IMR-90 (cell line): ENCODE data around the gene ZNF618. TPM values are rescaled to one million over a fixed set of nuclear protein-coding genes. Genes with fewer than 3 reads are reported as not detected.

Source experiments
- ATAC-seq: fragments of 200-7000 bp; cut with Tn5 transposase; 2 replicates; pipeline ENCODE4 v1.9.1; 2020; ENCODE audit warnings: low read depth, mild to moderate bottlenecking, moderate library complexity
- BruUV-seq: library from RNA; stranded (reverse); fragments of 400-500 nt; replicated peaks from 2 replicates; lab custom pipeline; 2021; lab: Mats Ljungman, UMichigan
- CTCF ChIA-PET: fragments of 300-600 bp; formaldehyde crosslinking; extraction: SDS; loops from one replicate; lab custom pipeline; 2021; ENCODE audit warnings: antibody characterized with exemption; lab: Yijun Ruan, JAX
- POLR2A ChIA-PET: fragments of 300-600 bp; sonication (Branson Sonifier 250); formaldehyde crosslinking; loops from one replicate; lab custom pipeline; 2022; ENCODE audit warnings: antibody characterized with exemption; ENCODE audit not compliant: unreplicated experiment; lab: Charles Lee
- DNase-seq: peaks from one replicate; pipeline ENCODE4 v3.0.0; 2013
- H2AFZ ChIP-seq: replicated peaks from 2 replicates; pipeline ENCODE3; 2013; ENCODE audit warnings: low read length, mild to moderate bottlenecking; ENCODE audit not compliant: poor library complexity
- H2AK5ac ChIP-seq: 2 replicates; pipeline ENCODE4 v1.6.1; 2013; ENCODE audit warnings: low read depth, low read length, inconsistent platforms
- H2AK9ac ChIP-seq: replicated peaks from 2 replicates; pipeline ENCODE3; 2013; ENCODE audit warnings: mild to moderate bottlenecking, low read depth, low read length, moderate library complexity; ENCODE audit not compliant: poor library complexity
- H2BK120ac ChIP-seq: 2 replicates; pipeline ENCODE4 v1.6.1; 2013; ENCODE audit warnings: low read depth, low read length, inconsistent platforms
- H2BK15ac ChIP-seq: 3 replicates; pipeline ENCODE4 v1.6.1; 2013; ENCODE audit warnings: low read depth, low read length, inconsistent platforms
- H2BK20ac ChIP-seq: 2 replicates; pipeline ENCODE4 v1.6.1; 2013; ENCODE audit warnings: low read depth, mild to moderate bottlenecking, inconsistent platforms, low read length, moderate library complexity
- H2BK5ac ChIP-seq: 2 replicates; pipeline ENCODE4 v1.6.1; 2013; ENCODE audit warnings: mild to moderate bottlenecking, low read depth, low read length, inconsistent platforms; ENCODE audit not compliant: poor library complexity, severe bottlenecking
- H3K14ac ChIP-seq: replicated peaks from 2 replicates; pipeline ENCODE4 v1.6.1; 2013; ENCODE audit warnings: low read depth, low read length, inconsistent platforms
- H3K18ac ChIP-seq: 2 replicates; pipeline ENCODE4 v1.6.1; 2013; ENCODE audit warnings: low read depth, low read length, control low read depth
- H3K23ac ChIP-seq: 2 replicates; pipeline ENCODE4 v1.6.1; 2013; ENCODE audit warnings: low read depth, low read length, inconsistent platforms
- H3K27ac ChIP-seq: 2 replicates; pipeline ENCODE4 v1.5.1; 2013; ENCODE audit warnings: mild to moderate bottlenecking, control low read depth, low read length; ENCODE audit not compliant: insufficient read depth
- H3K27me3 ChIP-seq: 2 replicates; pipeline ENCODE4 v1.6.1; 2013; ENCODE audit warnings: low read length; ENCODE audit not compliant: control insufficient read depth, insufficient read depth
- H3K36me3 ChIP-seq: 2 replicates; pipeline ENCODE4 v1.6.1; 2013; ENCODE audit warnings: low read length, mixed read lengths; ENCODE audit not compliant: control insufficient read depth, insufficient read depth
- H3K4ac ChIP-seq: 2 replicates; pipeline ENCODE4 v1.6.1; 2013; ENCODE audit warnings: low read depth, low read length, inconsistent platforms
- H3K4me1 ChIP-seq: 2 replicates; pipeline ENCODE4 v1.6.1; 2013; ENCODE audit warnings: low read length, mixed read lengths; ENCODE audit not compliant: control insufficient read depth, insufficient read depth
- H3K4me2 ChIP-seq: 2 replicates; pipeline ENCODE4 v1.6.1; 2013; ENCODE audit warnings: low read depth, mild to moderate bottlenecking, control low read depth, low read length, moderate library complexity
- H3K4me3 ChIP-seq: 2 replicates; pipeline ENCODE4 v1.5.1; 2013; ENCODE audit warnings: low read depth, mild to moderate bottlenecking, control low read depth, low read length, moderate library complexity; ENCODE audit not compliant: insufficient read depth
- H3K56ac ChIP-seq: 2 replicates; pipeline ENCODE4 v1.6.1; 2013; ENCODE audit warnings: low read length, inconsistent platforms; ENCODE audit not compliant: insufficient read depth; ENCODE audit errors: extremely low read depth
- H3K79me1 ChIP-seq, 2 experiments: 2 replicates each; pipeline ENCODE4 v1.6.1; 2013; ENCODE audit warnings: low read length in 2 of 2, inconsistent platforms in 1 of 2, low read depth in 1 of 2
- H3K9ac ChIP-seq: 2 replicates; pipeline ENCODE4 v1.6.1; 2013; ENCODE audit warnings: low read depth, low read length, control low read depth
- H3K9me1 ChIP-seq: 2 replicates; pipeline ENCODE4 v1.6.1; 2013; ENCODE audit warnings: low read length, inconsistent platforms; ENCODE audit not compliant: insufficient read depth
- H3K9me3 ChIP-seq: 2 replicates; pipeline ENCODE4 v1.6.1; 2013; ENCODE audit warnings: low read length; ENCODE audit not compliant: control insufficient read depth, insufficient read depth
- H4K20me1 ChIP-seq: 2 replicates; pipeline ENCODE4 v1.6.1; 2013; ENCODE audit warnings: low read length, inconsistent platforms; ENCODE audit not compliant: insufficient read depth
- H4K5ac ChIP-seq: 2 replicates; pipeline ENCODE4 v1.6.1; 2013; ENCODE audit warnings: mild to moderate bottlenecking, low read depth, low read length, control low read depth
- H4K8ac ChIP-seq, 2 experiments: 2 replicates each; pipeline ENCODE4 v1.6.1; 2013; ENCODE audit warnings: low read depth in 2 of 2, low read length in 2 of 2, control low read depth in 1 of 2, inconsistent platforms in 1 of 2
- H4K91ac ChIP-seq: 2 replicates; pipeline ENCODE4 v1.6.1; 2013; ENCODE audit warnings: low read depth, low read length, inconsistent platforms; ENCODE audit not compliant: insufficient read depth
- BHLHE40 ChIP-seq: fragments of 150-350 bp; IDR thresholded peaks from 2 replicates; pipeline ENCODE4 v1.6.1; 2016; ENCODE audit warnings: mild to moderate bottlenecking, low read depth, low read length
- CHD1 ChIP-seq: IDR thresholded peaks from 2 replicates; pipeline ENCODE4 v1.6.1; 2012; ENCODE audit warnings: low read depth, low read length, improper control_type of control experiment
- ELK1 ChIP-seq: fragments of 150-350 bp; IDR thresholded peaks from 2 replicates; pipeline ENCODE4 v1.6.1; 2016; ENCODE audit warnings: low read depth, mild to moderate bottlenecking, low read length, moderate library complexity, borderline replicate concordance
- FOS ChIP-seq: fragments of 150-350 bp; IDR thresholded peaks from 2 replicates; pipeline ENCODE4 v1.6.1; 2016; ENCODE audit warnings: low read depth, low read length
- MAFK ChIP-seq: IDR thresholded peaks from 2 replicates; pipeline ENCODE4 v1.6.1; 2012; ENCODE audit warnings: low read depth, low read length, improper control_type of control experiment
- MAZ ChIP-seq: IDR thresholded peaks from 2 replicates; pipeline ENCODE4 v1.6.1; 2012; ENCODE audit warnings: low read depth, mild to moderate bottlenecking, low read length, improper control_type of control experiment, moderate library complexity, borderline replicate concordance
- MXI1 ChIP-seq: IDR thresholded peaks from 2 replicates; pipeline ENCODE4 v1.6.1; 2012; ENCODE audit warnings: low read depth, mild to moderate bottlenecking, low read length, moderate library complexity, borderline replicate concordance
- NFE2L2 ChIP-seq: fragments of 150-350 bp; IDR thresholded peaks from 2 replicates; pipeline ENCODE4 v1.6.1; 2016; ENCODE audit warnings: low read depth, mild to moderate bottlenecking, low read length
- POLR2A ChIP-seq: IDR thresholded peaks from 2 replicates; pipeline ENCODE4 v1.6.1; 2012; ENCODE audit warnings: mild to moderate bottlenecking, low read depth, low read length
- RAD21 ChIP-seq: IDR thresholded peaks from 2 replicates; pipeline ENCODE4 v1.6.1; 2012; ENCODE audit warnings: low read length, improper control_type of control experiment
- RCOR1 ChIP-seq: IDR thresholded peaks from 2 replicates; pipeline ENCODE4 v1.6.1; 2012; ENCODE audit warnings: mild to moderate bottlenecking, low read length, improper control_type of control experiment; ENCODE audit not compliant: insufficient replicate concordance
- RFX5 ChIP-seq: IDR thresholded peaks from 2 replicates; pipeline ENCODE4 v1.8.0; 2012; ENCODE audit warnings: low read depth, mild to moderate bottlenecking, low read length, moderate library complexity
- SMC3 ChIP-seq: fragments of 150-350 bp; IDR thresholded peaks from 2 replicates; pipeline ENCODE4 v1.6.1; 2016; ENCODE audit warnings: low read depth, mild to moderate bottlenecking, antibody characterized with exemption, low read length, moderate library complexity
- USF2 ChIP-seq: fragments of 150-350 bp; IDR thresholded peaks from 2 replicates; pipeline ENCODE4 v1.6.1; 2017; ENCODE audit warnings: mild to moderate bottlenecking, antibody characterized with exemption, low read length, low read depth
- WGBS, 2 experiments: methylation state at CpG; one replicate each; pipeline versions ENCODE4 v1.1.5 to v1.1.7; 2013; ENCODE audit warnings: missing lambda C conversion rate in 2 of 2; ENCODE audit not compliant: insufficient read length in 1 of 2; ENCODE audit errors: extremely low coverage in 2 of 2; 5-methylcytosine and 5-hydroxymethylcytosine counted together
- dilution Hi-C: fragments of 300-500 bp; cut with HindIII; formaldehyde crosslinking; loops from one replicate; pipeline ENCODE4 v1.14.3; 2018; ENCODE audit warnings: low sequenced_read_pairs; ENCODE audit not compliant: unreplicated experiment
- in situ Hi-C: fragments of 300-500 bp; cut with MboI; formaldehyde crosslinking; loops from 3 replicates; pipeline ENCODE4 v1.14.3; 2019; ENCODE audit warnings: low sequenced_read_pairs, inconsistent platforms, mixed read lengths
- intact Hi-C: fragments of 100-400 bp; cut with micrococcal nuclease; formaldehyde crosslinking; loops from 2 replicates; pipeline ENCODE4 v1.10.0; 2022
- polyA plus RNA-seq, 3 experiments: library from polyadenylated mRNA; depleted of rRNA; stranded (reverse); fragments of >200 nt; gene quantifications; 2 replicates each; pipeline ENCODE4 v1.2.3, GENCODE V29; 2012; ENCODE audit warnings: low replicate concordance in 1 of 3
- total RNA-seq: library from RNA; depleted of rRNA; stranded (reverse); fragments of >200 nt; gene quantifications from 2 replicates; pipeline ENCODE4 v1.2.3, GENCODE V29; 2012

ZNF618 gene
- total and polyA plus RNA-seq, 2 of the 4 experiments (the other 2 are of a cell fraction), result 8.2 to 9.4 TPM

GRCh38 chr9:113854310-113854709 lies 21.8 kb upstream of the ZNF618 start:
- H3K27me3 ChIP-seq, result peaks cover 22% of the 10 kb centered on the region
- H3K14ac ChIP-seq, result no peak overlapping the region
- ATAC-seq (no peak), DNase-seq (no peak)
- no peak overlapping the region for H3K23ac ChIP-seq
- no peaks in the 10 kb centered on the region for H3K79me1 ChIP-seq
- dilution Hi-C loops, result no loop called here
- H3K27ac ChIP-seq, result no peak overlapping the region
- BruUV-seq, result no TSS peak
- H2AFZ ChIP-seq, result peak overlapping the region; percentile 35
- no peaks in the 10 kb centered on the region for H4K20me1 ChIP-seq
- H3K36me3 ChIP-seq, result no peaks in the 10 kb centered on the region
- H3K4me2 ChIP-seq, result no peak overlapping the region
- no peak overlapping the region for H2BK120ac ChIP-seq
- no peak overlapping the region for H4K5ac ChIP-seq
- 60% methylated on average over 1 of the region's 2 CpGs; no CpG with 5 or more reads in 1 of the 2 experiments for WGBS, 2 experiments
- ChIA-PET CTCF (no interaction called here), POLR2A (no interaction called here)
- H2BK20ac ChIP-seq, result no peak overlapping the region
- H3K9me1 ChIP-seq, result no peaks in the 10 kb centered on the region
- no peak overlapping the region for H2BK15ac ChIP-seq
- H3K9me3 ChIP-seq, result peaks cover 8% of the 10 kb centered on the region
- no peaks in the 10 kb centered on the region for H3K4me1 ChIP-seq
- intact Hi-C loops, result no loop called here
- TF ChIP-seq CHD1 (no peak), NFE2L2 (no peak), RFX5 (no peak), SMC3 (no peak), MAFK (no peak), MXI1 (no peak), ELK1 (no peak), USF2 (no peak), FOS (no peak), POLR2A (no peak), RAD21 (no peak), MAZ (no peak), RCOR1 (no peak), BHLHE40 (no peak)
- no peak overlapping the region for H2AK9ac ChIP-seq
- in situ Hi-C loops, result loop anchor here (25.0 kb wide), 1 partner anchor 92 kb away; no protein-coding TSS in a partner anchor
- H2AK5ac ChIP-seq, result no peak overlapping the region
- H4K91ac ChIP-seq, result no peak overlapping the region
- no peak overlapping the region for H2BK5ac ChIP-seq
- H3K56ac ChIP-seq, result no peak overlapping the region
- H3K4me3 ChIP-seq, result no peak overlapping the region
- H3K4ac ChIP-seq, result no peak overlapping the region
- H3K18ac ChIP-seq, result no peak overlapping the region
- no peak overlapping the region for H4K8ac ChIP-seq
- H3K9ac ChIP-seq, result no peak overlapping the region
